ENCODE data around the gene NUDC.
"Not testable (repeated sequence)": the region's sequence is repeated elsewhere in the genome, so short reads cannot be mapped to it uniquely, and the experiment has no call there.

NUDC gene
- 53.7 to 200 (median 72.7) reads per million in 9 experiments for total RNA-seq

- Mint-ChIP-seq H3K4me1 (ENCODE audit: low read depth in 2 of 2) (peaks cover 18 to 23% of the 10 kb centered on the region in 2 donors), H3K36me3 (ENCODE audit: insufficient read depth) (peaks cover 31% of the 10 kb centered on the region), H3K4me3 (peak within 1 kb of the TSS; percentile 86), H3K9me3 (no peaks in the 10 kb centered on the region), H3K27ac (peak within 1 kb of the TSS; percentile 96 to 97), H3K27me3 (no peaks in the 10 kb centered on the region)
- ATAC-seq (replicated peaks) (peak; percentile 88), DNase-seq (peak; percentile 94 to 95 (median 95))
Measured at GRCh38 chr1:26921540-26922430, at the start of gene NUDC. NUDC (plus strand) TSS chr1:26921743; CDS start chr1:26921849, 106 bp downstream.

GRCh38 chr1:26873097-26873496, 48.4 kb upstream of the NUDC start:
- ATAC-seq (replicated peaks); H3K4me1 Mint-ChIP-seq (ENCODE audit: low read depth in 2 of 2): not testable (repeated sequence)

GRCh38 chr1:26874896-26875295, 46.6 kb upstream of the NUDC start:
- H3K4me3 Mint-ChIP-seq: no peak overlapping the region
- H3K36me3 Mint-ChIP-seq (ENCODE audit: insufficient read depth): peaks cover 26% of the 10 kb centered on the region
- H3K27me3 Mint-ChIP-seq: no peaks in the 10 kb centered on the region
- no peak for ATAC-seq (replicated peaks)
- DNase-seq: no peak
- no peak overlapping the region for H3K27ac Mint-ChIP-seq
- H3K4me1 Mint-ChIP-seq (ENCODE audit: low read depth in 2 of 2): no peaks in the 10 kb centered on the region
- H3K9me3 Mint-ChIP-seq: no peaks in the 10 kb centered on the region

More at GRCh38 chr1:26873097-26873496, 48.4 kb upstream of the NUDC start:
- not testable (repeated sequence) for H3K4me3 Mint-ChIP-seq, H3K27me3 Mint-ChIP-seq, H3K27ac Mint-ChIP-seq, H3K9me3 Mint-ChIP-seq, DNase-seq
- peaks cover 16% of the 10 kb centered on the region for H3K36me3 Mint-ChIP-seq (ENCODE audit: insufficient read depth)

- H3K36me3 Mint-ChIP-seq (ENCODE audit: insufficient read depth): peaks cover 44% of the 10 kb centered on the region
- H3K9me3 Mint-ChIP-seq: no peaks in the 10 kb centered on the region
- H3K27ac Mint-ChIP-seq: no peak overlapping the region
- no peak for DNase-seq
- peaks cover 0 to 1% of the 10 kb centered on the region in 2 donors for H3K4me1 Mint-ChIP-seq (ENCODE audit: low read depth in 2 of 2)
- no peaks in the 10 kb centered on the region for H3K27me3 Mint-ChIP-seq
- no peak for ATAC-seq (replicated peaks)
- H3K4me3 Mint-ChIP-seq: no peak overlapping the region
Measured at GRCh38 chr1:26877326-26877725, 44.2 kb upstream of the NUDC start.

GRCh38 chr1:26879793-26880192, 41.8 kb upstream of the NUDC start:
- Mint-ChIP-seq H3K27me3 (no peaks in the 10 kb centered on the region), H3K27ac (no peak overlapping the region), H3K9me3 (no peaks in the 10 kb centered on the region), H3K4me1 (ENCODE audit: low read depth in 2 of 2) (peaks cover 3 to 8% of the 10 kb centered on the region in 2 donors), H3K36me3 (ENCODE audit: insufficient read depth) (peaks cover 65% of the 10 kb centered on the region), H3K4me3 (no peak overlapping the region)
- no peak for ATAC-seq (replicated peaks)
- DNase-seq: no peak

GRCh38 chr1:26881611-26882010, 39.9 kb upstream of the NUDC start:
- not testable (repeated sequence) for H3K4me3 Mint-ChIP-seq; H3K27ac Mint-ChIP-seq; ATAC-seq (replicated peaks); H3K9me3 Mint-ChIP-seq; DNase-seq; H3K27me3 Mint-ChIP-seq
- Mint-ChIP-seq H3K4me1 (ENCODE audit: low read depth in 2 of 2) (peaks cover 6 to 11% of the 10 kb centered on the region in 2 donors), H3K36me3 (ENCODE audit: insufficient read depth) (peaks cover 78% of the 10 kb centered on the region)

GRCh38 chr1:26882696-26883463, 38.7 kb upstream of the NUDC start:
- Mint-ChIP-seq H3K36me3 (ENCODE audit: insufficient read depth) (peaks cover 86% of the 10 kb centered on the region), H3K4me3 (no peak overlapping the region), H3K9me3 (no peaks in the 10 kb centered on the region), H3K27me3 (no peaks in the 10 kb centered on the region), H3K4me1 (ENCODE audit: low read depth in 2 of 2) (peaks cover 6 to 17% of the 10 kb centered on the region in 2 donors), H3K27ac (peak overlapping the region in 1 of 2 donors; percentile 9)
- DNase-seq (no peak), ATAC-seq (replicated peaks) (no peak)

- peaks cover 85% of the 10 kb centered on the region for H3K36me3 Mint-ChIP-seq (ENCODE audit: insufficient read depth)
- H3K9me3 Mint-ChIP-seq: no peaks in the 10 kb centered on the region
- peaks cover 28 to 34% of the 10 kb centered on the region in 2 donors for H3K4me1 Mint-ChIP-seq (ENCODE audit: low read depth in 2 of 2)
- ATAC-seq (replicated peaks) (no peak), DNase-seq (peak in 1 of 3 experiments; percentile 16)
- no peak overlapping the region for H3K4me3 Mint-ChIP-seq
- H3K27ac Mint-ChIP-seq: peak overlapping the region in 1 of 2 donors; percentile 74
- no peaks in the 10 kb centered on the region for H3K27me3 Mint-ChIP-seq
Measured at GRCh38 chr1:26887125-26887524, 34.4 kb upstream of the NUDC start.

GRCh38 chr1:26888231-26888630, 33.3 kb upstream of the NUDC start:
- Mint-ChIP-seq H3K9me3 (no peaks in the 10 kb centered on the region), H3K27me3 (no peaks in the 10 kb centered on the region), H3K4me1 (ENCODE audit: low read depth in 2 of 2) (peaks cover 26% of the 10 kb centered on the region in 2 donors), H3K4me3 (peak overlapping the region; percentile 93 to 98), H3K27ac (peak overlapping the region in 1 of 2 donors; percentile 96), H3K36me3 (ENCODE audit: insufficient read depth) (peaks cover 83% of the 10 kb centered on the region)
- ATAC-seq (replicated peaks): no peak
- no peak for DNase-seq

GRCh38 chr1:26889551-26890466, 31.7 kb upstream of the NUDC start, which contains the start of gene GPN2:
GPN2 (minus strand) TSS chr1:26890283; CDS start chr1:26890096, 187 bp downstream.
- DNase-seq: peak; percentile 66 to 71 (median 70)
- ATAC-seq (replicated peaks): peak; percentile 96
- peak within 1 kb of the TSS; percentile 96 to 98 for H3K27ac Mint-ChIP-seq
- H3K27me3 Mint-ChIP-seq: no peaks in the 10 kb centered on the region
- peak within 1 kb of the TSS; percentile 93 to 98 for H3K4me3 Mint-ChIP-seq
- H3K4me1 Mint-ChIP-seq (ENCODE audit: low read depth in 2 of 2): peaks cover 26 to 30% of the 10 kb centered on the region in 2 donors
- H3K9me3 Mint-ChIP-seq: no peaks in the 10 kb centered on the region
- H3K36me3 Mint-ChIP-seq (ENCODE audit: insufficient read depth): peaks cover 83% of the 10 kb centered on the region

- Mint-ChIP-seq H3K27me3 (no peaks in the 10 kb centered on the region), H3K4me3 (peak overlapping the region; percentile 93 to 98), H3K4me1 (ENCODE audit: low read depth in 2 of 2) (peaks cover 23 to 27% of the 10 kb centered on the region in 2 donors), H3K36me3 (ENCODE audit: insufficient read depth) (peaks cover 83% of the 10 kb centered on the region), H3K27ac (peak overlapping the region; percentile 96 to 98), H3K9me3 (no peaks in the 10 kb centered on the region)
- DNase-seq (no peak), ATAC-seq (replicated peaks) (peak; percentile 47)
Measured at GRCh38 chr1:26890467-26890796, 31.1 kb upstream of the NUDC start.

- no peak overlapping the region for H3K4me3 Mint-ChIP-seq
- H3K9me3 Mint-ChIP-seq: no peaks in the 10 kb centered on the region
- peaks cover 85% of the 10 kb centered on the region for H3K36me3 Mint-ChIP-seq (ENCODE audit: insufficient read depth)
- no peaks in the 10 kb centered on the region for H3K27me3 Mint-ChIP-seq
- DNase-seq (no peak), ATAC-seq (replicated peaks) (no peak)
- peak overlapping the region in 1 of 2 donors; percentile 39 for H3K27ac Mint-ChIP-seq
- peaks cover 20 to 21% of the 10 kb centered on the region in 2 donors for H3K4me1 Mint-ChIP-seq (ENCODE audit: low read depth in 2 of 2)
Measured at GRCh38 chr1:26894263-26894662, 27.3 kb upstream of the NUDC start.
